Kidney (tissue), 14 donors: ENCODE results near the gene ZNF638. TPM values are rescaled to one million over a fixed set of nuclear protein-coding genes. Genes with fewer than 3 reads are reported as not detected.

Experiments used
- DNase-seq, 5 donors: peaks; one replicate each; pipeline ENCODE4 v3.0.0-alpha.2; 2013 to 2020
- FAIRE-seq: peaks from 2 replicates; lab custom pipeline; 2012; peaks lifted over from hg19 to GRCh38; lab: Jason Lieb, UNC
- H3K27ac ChIP-seq, 2 donors: one replicate each; pipeline ENCODE4 v1.7.0; 2013; ENCODE audit warnings: low read depth in 2 of 2, low read length in 2 of 2, inconsistent platforms in 1 of 2
- H3K27me3 ChIP-seq: one replicate; pipeline ENCODE4 v1.7.1; 2013; ENCODE audit warnings: low read length, inconsistent platforms; ENCODE audit not compliant: control insufficient read depth, insufficient read depth
- H3K36me3 ChIP-seq, 3 donors: one replicate each; pipeline versions ENCODE4 v1.7.0 to v1.7.1; 2013; ENCODE audit warnings: low read length in 3 of 3, control low read depth in 1 of 3, inconsistent platforms in 1 of 3; ENCODE audit not compliant: insufficient read depth in 3 of 3, control insufficient read depth in 2 of 3
- H3K4me1 ChIP-seq, 3 donors: one replicate each; pipeline versions ENCODE4 v1.7.0 to v1.7.1; 2013; ENCODE audit warnings: low read length in 3 of 3, inconsistent platforms in 1 of 3, low read depth in 1 of 3; ENCODE audit not compliant: control insufficient read depth in 2 of 3, insufficient read depth in 2 of 3
- H3K4me3 ChIP-seq, 3 donors: one replicate each; pipeline versions ENCODE4 v1.7.0 to v1.8.1; 2013; ENCODE audit warnings: low read length in 3 of 3, control low read depth in 1 of 3, inconsistent platforms in 1 of 3
- H3K9ac ChIP-seq, 3 donors: one replicate each; pipeline versions ENCODE4 v1.7.0 to v1.7.1; 2013; ENCODE audit warnings: low read length in 3 of 3, control low read depth in 1 of 3, inconsistent platforms in 1 of 3
- H3K9me3 ChIP-seq, 3 donors: one replicate each; pipeline versions ENCODE4 v1.7.0 to v1.7.1; 2013; ENCODE audit warnings: low read length in 3 of 3, control low read depth in 1 of 3, inconsistent platforms in 1 of 3; ENCODE audit not compliant: control insufficient read depth in 2 of 3, insufficient read depth in 1 of 3
- intact Hi-C: fragments of 100-400 bp; cut with DNase I; formaldehyde crosslinking; loops from one replicate; pipeline ENCODE4 v1.11.1; 2022
- polyA plus RNA-seq: library from polyadenylated mRNA; stranded (reverse); fragments of 350-450 nt; fragmentation: Illumina TruSeq; extraction: RNeasy Lipid Tissue Mini Kit (QIAGEN cat#74804); gene quantifications from one replicate; pipeline ENCODE4 v1.2.3, GENCODE V29; 2014; ENCODE audit warnings: low read depth, low replicate concordance; ENCODE audit not compliant: insufficient read depth
- total RNA-seq: library from RNA; stranded (reverse); fragmentation: NEBNext Ultra II Directional; extraction: Animal tissue kit (Norgen Biotek cat#: 25700); gene quantifications from one replicate; pipeline ENCODE4 v1.2.1, GENCODE V29; 2021
- TF ChIP-seq, protein P1 (sequence below): IDR thresholded peaks from 3 replicates; pipeline ENCODE4 v1.5.1; 2012; ENCODE audit warnings: mild to moderate bottlenecking, moderate library complexity, borderline replicate concordance; ENCODE audit not compliant: insufficient read depth; ENCODE audit errors: extremely low read depth
- donor health status: control.
- donor health status: control.
- donor health status: control.
- donor health status: control.
- donor health status: control.
- donor health status: DM: yes; HTN: yes; CAD: no.
- donor health status: Normal renal cell carcinoma (clear cell type).

ZNF638 gene
- total and polyA plus RNA-seq, 2 donors from 2014 or later = 84.8 to 122 TPM

DNA sequence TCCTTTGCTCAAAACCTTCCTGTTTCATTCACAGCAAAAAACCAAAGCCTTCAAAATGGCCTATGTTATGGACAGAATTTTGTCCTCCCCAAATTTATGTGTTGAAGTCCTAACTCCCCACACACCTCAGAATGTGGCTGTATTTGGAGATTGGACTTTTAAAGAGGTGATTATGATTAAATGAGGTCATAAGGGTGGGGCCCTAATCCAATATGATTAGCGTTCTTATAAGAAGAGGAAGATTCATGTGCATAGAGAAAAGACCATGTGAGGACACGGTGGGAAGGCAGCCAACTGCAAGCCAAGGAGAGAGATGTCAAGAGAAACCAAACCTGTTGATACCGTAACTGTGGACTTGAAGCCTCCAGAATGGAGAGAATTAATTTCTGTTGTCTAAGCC, 4.6 kb upstream of the ZNF638 start:
- Histone ChIP-seq H3K9ac (no peak overlapping the region), H3K9me3 (no peaks in the 10 kb centered on the region), H3K36me3 (no peaks in the 10 kb centered on the region), H3K27ac (no peak overlapping the region), H3K4me1 (no peaks in the 10 kb centered on the region), H3K27me3 (no peaks in the 10 kb centered on the region), H3K4me3 (no peak overlapping the region)
- intact Hi-C loops = no loop called here
- TF ChIP-seq, protein P1, sequence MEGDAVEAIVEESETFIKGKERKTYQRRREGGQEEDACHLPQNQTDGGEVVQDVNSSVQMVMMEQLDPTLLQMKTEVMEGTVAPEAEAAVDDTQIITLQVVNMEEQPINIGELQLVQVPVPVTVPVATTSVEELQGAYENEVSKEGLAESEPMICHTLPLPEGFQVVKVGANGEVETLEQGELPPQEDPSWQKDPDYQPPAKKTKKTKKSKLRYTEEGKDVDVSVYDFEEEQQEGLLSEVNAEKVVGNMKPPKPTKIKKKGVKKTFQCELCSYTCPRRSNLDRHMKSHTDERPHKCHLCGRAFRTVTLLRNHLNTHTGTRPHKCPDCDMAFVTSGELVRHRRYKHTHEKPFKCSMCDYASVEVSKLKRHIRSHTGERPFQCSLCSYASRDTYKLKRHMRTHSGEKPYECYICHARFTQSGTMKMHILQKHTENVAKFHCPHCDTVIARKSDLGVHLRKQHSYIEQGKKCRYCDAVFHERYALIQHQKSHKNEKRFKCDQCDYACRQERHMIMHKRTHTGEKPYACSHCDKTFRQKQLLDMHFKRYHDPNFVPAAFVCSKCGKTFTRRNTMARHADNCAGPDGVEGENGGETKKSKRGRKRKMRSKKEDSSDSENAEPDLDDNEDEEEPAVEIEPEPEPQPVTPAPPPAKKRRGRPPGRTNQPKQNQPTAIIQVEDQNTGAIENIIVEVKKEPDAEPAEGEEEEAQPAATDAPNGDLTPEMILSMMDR = no peak
- FAIRE-seq = no peak
- DNase-seq = no peak

DNA sequence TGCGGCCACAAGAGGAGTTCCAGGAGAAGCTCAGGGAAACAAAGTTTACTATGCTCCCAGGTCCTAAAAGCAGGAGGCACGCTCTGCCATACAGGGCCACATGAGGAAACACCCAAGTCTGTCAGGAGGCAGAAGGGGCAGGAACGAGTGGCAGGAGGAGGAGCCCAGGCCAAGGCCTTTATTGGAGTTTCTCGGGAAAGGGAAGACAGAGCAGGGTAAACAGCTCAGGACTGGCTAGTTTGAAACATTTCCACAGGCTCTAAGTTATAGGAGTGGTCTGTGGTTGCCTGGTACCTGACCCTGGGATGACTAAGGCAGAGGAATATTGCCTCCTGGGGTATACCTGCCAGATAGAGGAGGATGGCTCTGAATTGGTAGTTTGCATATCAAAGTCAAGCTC, 3.7 kb upstream of the ZNF638 start:
- Histone ChIP-seq H3K27me3 (no peaks in the 10 kb centered on the region), H3K4me1 (no peaks in the 10 kb centered on the region)

DNA sequence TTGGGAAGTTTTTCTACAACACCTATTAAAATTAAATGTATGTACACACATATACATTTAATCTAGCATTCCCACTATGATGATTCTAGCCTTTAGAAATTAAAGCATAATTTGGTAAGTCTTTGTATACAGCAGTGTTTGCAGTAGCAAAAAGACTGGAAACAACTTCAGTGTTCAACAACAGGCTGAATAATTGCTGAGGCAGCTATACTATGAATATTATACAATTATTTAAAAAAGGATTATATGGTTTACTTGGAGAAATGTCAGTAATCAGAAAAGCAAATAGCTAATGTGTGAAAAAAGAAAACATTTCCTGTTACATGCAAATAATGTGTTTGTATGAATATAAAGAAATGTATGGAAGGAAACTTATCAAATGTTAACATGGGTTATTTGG, 1.4 kb upstream of the ZNF638 start:
- TF ChIP-seq, protein P1 = no peak
- H3K9me3 ChIP-seq = no peaks in the 10 kb centered on the region
- no peak for FAIRE-seq
- no peak for DNase-seq
- intact Hi-C loops = no loop called here
- no peak overlapping the region for H3K4me3 ChIP-seq
- no peaks in the 10 kb centered on the region for H3K27me3 ChIP-seq
- peaks cover 0 to 11% (median 4%) of the 10 kb centered on the region in 3 donors for H3K4me1 ChIP-seq
- no peak overlapping the region for H3K27ac ChIP-seq
- H3K36me3 ChIP-seq = no peaks in the 10 kb centered on the region
- H3K9ac ChIP-seq = no peak overlapping the region

More for the DNA sequence above, 3.7 kb upstream of the ZNF638 start:
- DNase-seq (no peak), FAIRE-seq (no peak)
- Histone ChIP-seq H3K9me3 (no peaks in the 10 kb centered on the region), H3K4me3 (no peak overlapping the region), H3K36me3 (no peaks in the 10 kb centered on the region), H3K27ac (no peak overlapping the region), H3K9ac (no peak overlapping the region)
- intact Hi-C loops = no loop called here
- TF ChIP-seq, protein P1 = no peak
